GM12878 (cell line): ENCODE measurements around the gene ZNF790. TPM values are rescaled to one million over a fixed set of nuclear protein-coding genes. Genes with fewer than 3 reads are reported as not detected.

Experiments used
- ASH2L ChIP-seq: fragments of 300-600, 200-600 bp; sonication (generic); IDR thresholded peaks from 2 replicates; pipeline ENCODE4 v1.6.1; 2017; ENCODE audit warnings: low read depth, mild to moderate bottlenecking, borderline replicate concordance
- CEBPB ChIP-seq, 2 experiments: fragments of 150-350 bp in 1 of 2; IDR thresholded peaks; 2 replicates each; pipeline ENCODE4 v1.6.1; 2012 to 2014; ENCODE audit warnings: low read depth in 2 of 2, low read length in 2 of 2, borderline replicate concordance in 1 of 2, inconsistent platforms in 1 of 2
- CHD2 ChIP-seq: IDR thresholded peaks from 2 replicates; pipeline ENCODE4 v1.6.1; 2011; ENCODE audit warnings: low read depth, low read length, improper control_type of control experiment, borderline replicate concordance
- EGR1 ChIP-seq, 2 experiments: IDR thresholded peaks; 1 replicate in 1 of 2; 2 replicates in 1 of 2; pipeline ENCODE4 v1.6.1; 2011 to 2012; ENCODE audit warnings: low read depth in 2 of 2, low read length in 2 of 2, borderline replicate concordance in 1 of 2, mild to moderate bottlenecking in 1 of 2, moderate library complexity in 1 of 2
- HCFC1 ChIP-seq: fragments of 150-350 bp; IDR thresholded peaks from 2 replicates; pipeline ENCODE4 v1.6.1; 2014; ENCODE audit warnings: low read length
- JUND ChIP-seq: IDR thresholded peaks from 2 replicates; pipeline ENCODE4 v1.6.1; 2012; ENCODE audit warnings: low read depth, mild to moderate bottlenecking, low read length, improper control_type of control experiment, moderate library complexity
- KLF5 ChIP-seq: fragments of 450-650 bp; IDR thresholded peaks from 2 replicates; pipeline ENCODE4 v1.6.1; 2014; ENCODE audit warnings: mild to moderate bottlenecking; ENCODE audit not compliant: partially characterized antibody
- MXI1 ChIP-seq: fragments of 150-350 bp; IDR thresholded peaks from 2 replicates; pipeline ENCODE4 v1.6.1; 2011; ENCODE audit warnings: low read depth, mild to moderate bottlenecking, inconsistent platforms, low read length, improper control_type of control experiment
- MYB ChIP-seq: fragments of 150-350 bp; IDR thresholded peaks from 2 replicates; pipeline ENCODE4 v1.6.1; 2014; ENCODE audit warnings: mild to moderate bottlenecking, low read depth, low read length, borderline replicate concordance
- NR2C1 ChIP-seq: fragments of 450-650 bp; IDR thresholded peaks from 2 replicates; pipeline ENCODE4 v1.6.1; 2017; ENCODE audit warnings: antibody characterized with exemption, mild to moderate bottlenecking, moderate library complexity
- PAX8 ChIP-seq: fragments of 450-650 bp; IDR thresholded peaks from 2 replicates; pipeline ENCODE4 v1.6.1; 2017; ENCODE audit warnings: mild to moderate bottlenecking, moderate library complexity
- RAD21 ChIP-seq: IDR thresholded peaks from 2 replicates; pipeline ENCODE4 v1.6.1; 2011; ENCODE audit warnings: mild to moderate bottlenecking, low read depth, low read length, moderate library complexity; ENCODE audit not compliant: insufficient read depth
- RB1 ChIP-seq: fragments of 450-650 bp; formaldehyde crosslinking; IDR thresholded peaks from 2 replicates; pipeline ENCODE4 v1.6.1; 2017; ENCODE audit warnings: mild to moderate bottlenecking, borderline replicate concordance
- SIN3A ChIP-seq: IDR thresholded peaks from 2 replicates; pipeline ENCODE4 v1.6.1; 2012; ENCODE audit warnings: low read depth, low read length, improper control_type of control experiment
- SMAD1 ChIP-seq: fragments of 450-650 bp; IDR thresholded peaks from 2 replicates; pipeline ENCODE4 v1.6.1; 2018; ENCODE audit warnings: mild to moderate bottlenecking, low read depth; ENCODE audit not compliant: partially characterized antibody
- SMC3 ChIP-seq: IDR thresholded peaks from 2 replicates; pipeline ENCODE4 v1.6.1; 2011; ENCODE audit warnings: low read length, improper control_type of control experiment, borderline replicate concordance
- SRF ChIP-seq, 2 experiments: IDR thresholded peaks; 2 replicates each; pipeline ENCODE4 v1.6.1; 2011; ENCODE audit warnings: low read depth in 2 of 2, low read length in 2 of 2, mild to moderate bottlenecking in 1 of 2, moderate library complexity in 1 of 2
- SUZ12 ChIP-seq: fragments of 200-600 bp; sonication (generic); IDR thresholded peaks from one replicate; pipeline ENCODE4 v1.6.1; 2018; ENCODE audit warnings: antibody characterized with exemption, mild to moderate bottlenecking; ENCODE audit not compliant: unreplicated experiment
- TAF1 ChIP-seq: IDR thresholded peaks from 2 replicates; pipeline ENCODE4 v1.6.1; 2011; ENCODE audit warnings: mild to moderate bottlenecking, low read depth, low read length, borderline replicate concordance
- TCF7 ChIP-seq: IDR thresholded peaks from 2 replicates; pipeline ENCODE4 v1.6.1; 2014; ENCODE audit warnings: antibody characterized with exemption, borderline replicate concordance
- ZZZ3 ChIP-seq: IDR thresholded peaks from 2 replicates; pipeline ENCODE4 v1.6.1; 2011; ENCODE audit warnings: low read depth; ENCODE audit not compliant: control insufficient read depth, insufficient read length
- polyA plus RNA-seq, 11 experiments: library from polyadenylated mRNA; depleted of rRNA in 4 of 11; unstranded in 6 of 11; stranded (reverse) in 5 of 11; fragments of >200 nt; fragmentation: Nextera tagmentation in 4 of 11; fragmentation: Illumina TruSeq in 1 of 11; extraction: Ambion mirVana in 4 of 11; extraction: Trizol in 1 of 11; gene quantifications; 1 replicate in 1 of 11; 2 replicates in 10 of 11; pipeline versions ENCODE4 v1.2.1 to v1.2.3, GENCODE V29; 2011 to 2016; ENCODE audit warnings: inconsistent platforms in 2 of 11, missing spikeins in 2 of 11, low read depth in 1 of 11
- total RNA-seq, 4 experiments: library from RNA; depleted of rRNA in 3 of 4; stranded (reverse); fragments of >200 nt in 3 of 4; fragmentation: Illumina TruSeq in 1 of 4; extraction: Trizol in 1 of 4; gene quantifications; 2 replicates each; pipeline versions ENCODE4 v1.2.1 to v1.2.3, GENCODE V29; 2013 to 2021
- TF ChIP-seq, protein P1 (sequence below): IDR thresholded peaks from 2 replicates; pipeline ENCODE4 v1.6.1; 2012; ENCODE audit warnings: low read depth, low read length, improper control_type of control experiment
- TF ChIP-seq, protein P2 (sequence below): fragments of 450-650 bp; IDR thresholded peaks from 2 replicates; pipeline ENCODE4 v1.6.1; 2018; ENCODE audit warnings: mild to moderate bottlenecking, low read depth, moderate library complexity; ENCODE audit not compliant: partially characterized antibody
- TF ChIP-seq, protein P3 (sequence below), 3 experiments: IDR thresholded peaks in 2 of 3; conservative IDR thresholded peaks in 1 of 3; 2 replicates each; pipeline ENCODE4 v1.5.1; 2011; ENCODE audit warnings: low read depth in 3 of 3, low read length in 3 of 3, mild to moderate bottlenecking in 3 of 3, control low read depth in 2 of 3, moderate library complexity in 2 of 3, inconsistent platforms in 1 of 3, mixed read lengths in 1 of 3; ENCODE audit not compliant: control insufficient read depth in 2 of 3, insufficient read depth in 1 of 3; ENCODE audit errors: extremely low read depth in 1 of 3

ZNF790 gene
- total and polyA plus RNA-seq, 10 of the 15 experiments (the other 5 are each of a cell fraction or from before 2014, with no cell fraction given) = 0.87 to 5.2 (median 2.9) TPM

DNA sequence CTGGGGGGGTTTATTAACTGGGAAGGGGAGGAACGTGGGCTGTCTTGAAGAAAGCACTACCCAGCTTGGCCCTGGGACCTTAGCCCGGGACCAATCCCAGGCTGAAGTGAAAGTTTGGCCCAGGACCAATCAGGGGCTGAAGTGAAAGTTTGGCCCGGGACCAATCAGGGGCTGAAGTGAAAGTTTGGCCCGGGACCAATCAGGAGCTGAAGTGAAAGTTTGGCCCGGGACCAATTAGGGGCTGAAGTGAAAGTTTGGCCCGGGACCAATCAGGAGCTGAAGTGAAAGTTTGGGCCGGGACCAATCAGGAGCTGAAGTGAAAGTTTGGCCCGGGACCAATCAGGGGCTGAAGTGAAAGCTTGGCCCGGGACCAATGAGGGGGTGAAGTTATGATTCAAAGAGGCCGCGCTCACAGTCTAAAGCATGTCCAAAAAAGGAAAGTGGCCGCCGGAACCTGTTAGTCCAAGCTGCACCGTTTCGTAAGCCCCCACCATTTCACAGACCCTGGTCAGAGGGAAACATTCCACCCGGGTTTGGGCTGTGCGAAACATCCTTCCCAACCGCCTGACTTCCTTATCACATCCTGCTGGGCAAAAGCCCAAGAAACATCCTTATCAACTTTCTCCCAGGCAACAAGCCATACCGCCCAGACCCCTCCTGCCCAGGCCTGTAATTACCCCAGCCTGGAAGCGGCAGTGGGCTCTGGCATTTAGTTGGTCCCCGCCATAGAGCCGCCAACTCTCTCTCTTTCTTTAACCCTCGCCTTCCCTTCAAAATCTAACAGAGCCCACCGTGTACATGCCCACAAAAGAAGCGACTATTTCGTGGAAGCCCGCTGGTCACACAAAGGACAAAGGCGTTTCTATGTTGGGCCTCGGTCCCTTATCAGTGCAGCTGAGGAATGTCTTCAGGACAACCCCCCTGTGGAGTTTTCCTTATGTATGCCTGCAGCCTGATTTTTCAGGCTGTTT lies 66.6 kb downstream of the ZNF790 start (continued):
- TF ChIP-seq MYB = no peak
- peak; percentile 80 to 94 for TF ChIP-seq SRF (IDR thresholded peaks at IDR 0.05; ENCODE audit: low read depth in 2 of 2, low read length in 2 of 2)
- no peak for TF ChIP-seq RAD21
- no peak for TF ChIP-seq CHD2
- TF ChIP-seq, protein P1, sequence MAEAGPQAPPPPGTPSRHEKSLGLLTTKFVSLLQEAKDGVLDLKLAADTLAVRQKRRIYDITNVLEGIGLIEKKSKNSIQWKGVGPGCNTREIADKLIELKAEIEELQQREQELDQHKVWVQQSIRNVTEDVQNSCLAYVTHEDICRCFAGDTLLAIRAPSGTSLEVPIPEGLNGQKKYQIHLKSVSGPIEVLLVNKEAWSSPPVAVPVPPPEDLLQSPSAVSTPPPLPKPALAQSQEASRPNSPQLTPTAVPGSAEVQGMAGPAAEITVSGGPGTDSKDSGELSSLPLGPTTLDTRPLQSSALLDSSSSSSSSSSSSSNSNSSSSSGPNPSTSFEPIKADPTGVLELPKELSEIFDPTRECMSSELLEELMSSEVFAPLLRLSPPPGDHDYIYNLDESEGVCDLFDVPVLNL = peak; percentile 87
- no peak for TF ChIP-seq CEBPB (IDR thresholded peaks at IDR 0.05; ENCODE audit: borderline replicate concordance in 1 of 2, low read depth in 2 of 2, low read length in 2 of 2)
- no peak for TF ChIP-seq SMC3
- TF ChIP-seq, protein P2, sequence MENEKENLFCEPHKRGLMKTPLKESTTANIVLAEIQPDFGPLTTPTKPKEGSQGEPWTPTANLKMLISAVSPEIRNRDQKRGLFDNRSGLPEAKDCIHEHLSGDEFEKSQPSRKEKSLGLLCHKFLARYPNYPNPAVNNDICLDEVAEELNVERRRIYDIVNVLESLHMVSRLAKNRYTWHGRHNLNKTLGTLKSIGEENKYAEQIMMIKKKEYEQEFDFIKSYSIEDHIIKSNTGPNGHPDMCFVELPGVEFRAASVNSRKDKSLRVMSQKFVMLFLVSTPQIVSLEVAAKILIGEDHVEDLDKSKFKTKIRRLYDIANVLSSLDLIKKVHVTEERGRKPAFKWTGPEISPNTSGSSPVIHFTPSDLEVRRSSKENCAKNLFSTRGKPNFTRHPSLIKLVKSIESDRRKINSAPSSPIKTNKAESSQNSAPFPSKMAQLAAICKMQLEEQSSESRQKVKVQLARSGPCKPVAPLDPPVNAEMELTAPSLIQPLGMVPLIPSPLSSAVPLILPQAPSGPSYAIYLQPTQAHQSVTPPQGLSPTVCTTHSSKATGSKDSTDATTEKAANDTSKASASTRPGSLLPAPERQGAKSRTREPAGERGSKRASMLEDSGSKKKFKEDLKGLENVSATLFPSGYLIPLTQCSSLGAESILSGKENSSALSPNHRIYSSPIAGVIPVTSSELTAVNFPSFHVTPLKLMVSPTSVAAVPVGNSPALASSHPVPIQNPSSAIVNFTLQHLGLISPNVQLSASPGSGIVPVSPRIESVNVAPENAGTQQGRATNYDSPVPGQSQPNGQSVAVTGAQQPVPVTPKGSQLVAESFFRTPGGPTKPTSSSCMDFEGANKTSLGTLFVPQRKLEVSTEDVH = no peak
- TF ChIP-seq ASH2L = no peak
- no peak for TF ChIP-seq NR2C1
- TF ChIP-seq JUND = no peak
- TF ChIP-seq, protein P3, sequence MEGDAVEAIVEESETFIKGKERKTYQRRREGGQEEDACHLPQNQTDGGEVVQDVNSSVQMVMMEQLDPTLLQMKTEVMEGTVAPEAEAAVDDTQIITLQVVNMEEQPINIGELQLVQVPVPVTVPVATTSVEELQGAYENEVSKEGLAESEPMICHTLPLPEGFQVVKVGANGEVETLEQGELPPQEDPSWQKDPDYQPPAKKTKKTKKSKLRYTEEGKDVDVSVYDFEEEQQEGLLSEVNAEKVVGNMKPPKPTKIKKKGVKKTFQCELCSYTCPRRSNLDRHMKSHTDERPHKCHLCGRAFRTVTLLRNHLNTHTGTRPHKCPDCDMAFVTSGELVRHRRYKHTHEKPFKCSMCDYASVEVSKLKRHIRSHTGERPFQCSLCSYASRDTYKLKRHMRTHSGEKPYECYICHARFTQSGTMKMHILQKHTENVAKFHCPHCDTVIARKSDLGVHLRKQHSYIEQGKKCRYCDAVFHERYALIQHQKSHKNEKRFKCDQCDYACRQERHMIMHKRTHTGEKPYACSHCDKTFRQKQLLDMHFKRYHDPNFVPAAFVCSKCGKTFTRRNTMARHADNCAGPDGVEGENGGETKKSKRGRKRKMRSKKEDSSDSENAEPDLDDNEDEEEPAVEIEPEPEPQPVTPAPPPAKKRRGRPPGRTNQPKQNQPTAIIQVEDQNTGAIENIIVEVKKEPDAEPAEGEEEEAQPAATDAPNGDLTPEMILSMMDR (IDR thresholded peaks at IDR 0.05 in 2 of 3, conservative IDR thresholded peaks at IDR 0.05 in 1 of 3; ENCODE audit: control insufficient read depth in 2 of 3, extremely low read depth in 1 of 3, insufficient read depth in 1 of 3, low read depth in 3 of 3, low read length in 3 of 3) = no peak
- TF ChIP-seq SMAD1 = no peak
- TF ChIP-seq TAF1 = 0 out of 2 replicates have a peak, but pooled peaks have one; percentile 44
- TF ChIP-seq TCF7 = no peak
- TF ChIP-seq KLF5 = no peak
- no peak for TF ChIP-seq SUZ12
- TF ChIP-seq RB1 = no peak
- TF ChIP-seq SIN3A = no peak; the same call in 1 of the 2 replicates
- no peak for TF ChIP-seq ZZZ3
- no peak for TF ChIP-seq HCFC1
- no peak for TF ChIP-seq EGR1 (IDR thresholded peaks at IDR 0.05; ENCODE audit: borderline replicate concordance in 1 of 2, low read depth in 2 of 2, low read length in 2 of 2)
- no peak for TF ChIP-seq PAX8
- no peak for TF ChIP-seq MXI1
